ENCODE measurements around the gene CEP55. TPM values are rescaled to one million over a fixed set of nuclear protein-coding genes. Genes with fewer than 3 reads are reported as not detected.

The CEP55 gene
- total and polyA plus RNA-seq, 10 of the 15 experiments (the other 5 are each of a cell fraction or from before 2014, with no cell fraction given), result 14.6 to 83.6 (median 52.0) TPM

DNA sequence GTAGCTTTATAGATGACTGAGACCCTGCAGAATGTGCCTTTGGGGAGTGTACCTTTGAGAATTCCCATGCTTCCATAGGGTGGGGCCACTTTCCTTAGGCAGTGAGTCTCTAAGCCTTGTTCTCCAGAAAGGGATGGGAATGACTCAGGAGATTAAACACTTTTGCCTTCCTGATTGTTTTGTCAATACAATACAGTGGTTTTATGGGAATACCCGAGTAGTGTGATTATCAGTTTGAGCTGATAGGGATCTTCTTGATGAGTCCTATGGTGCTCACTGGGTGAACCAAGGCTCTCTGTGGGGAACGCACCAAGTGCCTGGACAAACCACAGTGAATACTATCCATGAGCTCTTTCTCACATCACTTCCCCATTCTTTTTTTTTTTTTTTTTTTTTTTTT is 20.5 kb upstream of the CEP55 start (continued):
- TF ChIP-seq, protein P1, sequence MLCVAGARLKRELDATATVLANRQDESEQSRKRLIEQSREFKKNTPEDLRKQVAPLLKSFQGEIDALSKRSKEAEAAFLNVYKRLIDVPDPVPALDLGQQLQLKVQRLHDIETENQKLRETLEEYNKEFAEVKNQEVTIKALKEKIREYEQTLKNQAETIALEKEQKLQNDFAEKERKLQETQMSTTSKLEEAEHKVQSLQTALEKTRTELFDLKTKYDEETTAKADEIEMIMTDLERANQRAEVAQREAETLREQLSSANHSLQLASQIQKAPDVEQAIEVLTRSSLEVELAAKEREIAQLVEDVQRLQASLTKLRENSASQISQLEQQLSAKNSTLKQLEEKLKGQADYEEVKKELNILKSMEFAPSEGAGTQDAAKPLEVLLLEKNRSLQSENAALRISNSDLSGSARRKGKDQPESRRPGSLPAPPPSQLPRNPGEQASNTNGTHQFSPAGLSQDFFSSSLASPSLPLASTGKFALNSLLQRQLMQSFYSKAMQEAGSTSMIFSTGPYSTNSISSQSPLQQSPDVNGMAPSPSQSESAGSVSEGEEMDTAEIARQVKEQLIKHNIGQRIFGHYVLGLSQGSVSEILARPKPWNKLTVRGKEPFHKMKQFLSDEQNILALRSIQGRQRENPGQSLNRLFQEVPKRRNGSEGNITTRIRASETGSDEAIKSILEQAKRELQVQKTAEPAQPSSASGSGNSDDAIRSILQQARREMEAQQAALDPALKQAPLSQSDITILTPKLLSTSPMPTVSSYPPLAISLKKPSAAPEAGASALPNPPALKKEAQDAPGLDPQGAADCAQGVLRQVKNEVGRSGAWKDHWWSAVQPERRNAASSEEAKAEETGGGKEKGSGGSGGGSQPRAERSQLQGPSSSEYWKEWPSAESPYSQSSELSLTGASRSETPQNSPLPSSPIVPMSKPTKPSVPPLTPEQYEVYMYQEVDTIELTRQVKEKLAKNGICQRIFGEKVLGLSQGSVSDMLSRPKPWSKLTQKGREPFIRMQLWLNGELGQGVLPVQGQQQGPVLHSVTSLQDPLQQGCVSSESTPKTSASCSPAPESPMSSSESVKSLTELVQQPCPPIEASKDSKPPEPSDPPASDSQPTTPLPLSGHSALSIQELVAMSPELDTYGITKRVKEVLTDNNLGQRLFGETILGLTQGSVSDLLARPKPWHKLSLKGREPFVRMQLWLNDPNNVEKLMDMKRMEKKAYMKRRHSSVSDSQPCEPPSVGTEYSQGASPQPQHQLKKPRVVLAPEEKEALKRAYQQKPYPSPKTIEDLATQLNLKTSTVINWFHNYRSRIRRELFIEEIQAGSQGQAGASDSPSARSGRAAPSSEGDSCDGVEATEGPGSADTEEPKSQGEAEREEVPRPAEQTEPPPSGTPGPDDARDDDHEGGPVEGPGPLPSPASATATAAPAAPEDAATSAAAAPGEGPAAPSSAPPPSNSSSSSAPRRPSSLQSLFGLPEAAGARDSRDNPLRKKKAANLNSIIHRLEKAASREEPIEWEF (IDR thresholded peaks at IDR 0.05; ENCODE audit: insufficient replicate concordance, low read depth, low read length), result no peak
- no peak for TF ChIP-seq ZNF24 (IDR thresholded peaks at IDR 0.05)
- no peak for TF ChIP-seq NR2C2 (IDR thresholded peaks at IDR 0.05; ENCODE audit: borderline replicate concordance, control insufficient read depth, insufficient read length, low read depth)
- TF ChIP-seq ESRRA (IDR thresholded peaks at IDR 0.05; ENCODE audit: low read length), result no peak

DNA sequence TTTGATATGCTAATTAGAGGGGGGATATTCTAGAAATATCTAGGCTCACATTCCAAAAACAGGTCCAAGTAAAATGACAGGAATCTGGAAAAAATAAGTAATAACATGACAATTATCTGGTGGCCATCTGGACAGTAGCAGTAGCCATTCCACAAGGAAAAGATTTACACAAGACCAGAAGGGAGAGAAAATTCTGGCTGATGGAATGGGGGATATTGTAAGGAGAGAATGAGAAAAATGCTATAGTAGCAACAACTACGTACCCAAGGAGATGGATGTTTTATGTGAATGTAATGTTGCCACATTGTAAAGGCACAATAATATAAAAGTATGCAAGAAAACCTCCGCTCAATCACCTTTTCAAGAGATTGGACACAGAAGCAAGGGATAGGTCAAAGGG is 19.7 kb upstream of the CEP55 start:
- no TSS peak for BruUV-seq (replicated peaks)
- peaks cover 0 to 5% of the 10 kb centered on the region in 2 experiments for H3K27me3 ChIP-seq (replicated peaks in 1 of 2; ENCODE audit: control insufficient read depth in 2 of 2, insufficient read depth in 2 of 2, low read length in 1 of 2)
- intact Hi-C loops (cut with micrococcal nuclease; ENCODE audit: unreplicated experiment), result no loop called here
- no peaks in the 10 kb centered on the region for H3K36me3 ChIP-seq (ENCODE audit: control insufficient read depth in 2 of 2, insufficient read depth in 2 of 2, low read length in 1 of 2)
- 54% methylated on average over 2 of the region's 2 CpGs for WGBS (ENCODE audit: insufficient coverage, insufficient replicate concordance, low lambda C conversion rate, missing lambda C conversion rate)
- H3K79me2 ChIP-seq (ENCODE audit: control insufficient read depth, insufficient read depth, low read length), result no peaks in the 10 kb centered on the region
- ChIA-PET CTCF (interaction anchor here (3.2 kb wide), 1 partner anchor 100 kb away, joined by 16 read pairs; no protein-coding TSS in a partner anchor), POLR2A (interaction anchor here (0.6 to 0.7 kb wide), 2 partner anchors 468 to 1817 kb away, joined by 3 to 5 read pairs; no protein-coding TSS in a partner anchor), SMC1A (ENCODE audit: uncharacterized antibody, unreplicated experiment) (interaction anchor here (2.2 kb wide), 1 partner anchor 101 kb away, joined by 9 read pairs; no protein-coding TSS in a partner anchor), RAD21 (ENCODE audit: unreplicated experiment) (interaction anchor here (0.6 to 2.0 kb wide), 3 partner anchors 101 to 156 kb away, joined by 3 to 7 read pairs (median 6); no protein-coding TSS in a partner anchor)
- ATAC-seq, result no peak
- in situ Hi-C loops (cut with MboI), result no loop called here
- FAIRE-seq, result no peak
- no peaks in the 10 kb centered on the region for H4K20me1 ChIP-seq (ENCODE audit: control insufficient read depth, insufficient read depth)
- no peak overlapping the region for H2AFZ ChIP-seq (ENCODE audit: control insufficient read depth, low read depth, low read length)
- H3K4me3 ChIP-seq, result no peak overlapping the region
- no peaks in the 10 kb centered on the region for H3K9me3 ChIP-seq (replicated peaks; ENCODE audit: control insufficient read depth, insufficient read depth, low read length)
- no peak for DNase-seq (ENCODE audit: low read depth, low spot score)
- H3K4me2 ChIP-seq (ENCODE audit: control insufficient read depth, insufficient read depth), result no peak overlapping the region
- no peak for TF ChIP-seq SRF (IDR thresholded peaks at IDR 0.05; ENCODE audit: low read depth in 2 of 2, low read length in 2 of 2)
- TF ChIP-seq NR2C2 (IDR thresholded peaks at IDR 0.05; ENCODE audit: borderline replicate concordance, control insufficient read depth, insufficient read length, low read depth), result no peak
- TF ChIP-seq, protein P2, sequence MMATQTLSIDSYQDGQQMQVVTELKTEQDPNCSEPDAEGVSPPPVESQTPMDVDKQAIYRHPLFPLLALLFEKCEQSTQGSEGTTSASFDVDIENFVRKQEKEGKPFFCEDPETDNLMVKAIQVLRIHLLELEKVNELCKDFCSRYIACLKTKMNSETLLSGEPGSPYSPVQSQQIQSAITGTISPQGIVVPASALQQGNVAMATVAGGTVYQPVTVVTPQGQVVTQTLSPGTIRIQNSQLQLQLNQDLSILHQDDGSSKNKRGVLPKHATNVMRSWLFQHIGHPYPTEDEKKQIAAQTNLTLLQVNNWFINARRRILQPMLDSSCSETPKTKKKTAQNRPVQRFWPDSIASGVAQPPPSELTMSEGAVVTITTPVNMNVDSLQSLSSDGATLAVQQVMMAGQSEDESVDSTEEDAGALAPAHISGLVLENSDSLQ (IDR thresholded peaks at IDR 0.05), result no peak
- TF ChIP-seq, protein P3, sequence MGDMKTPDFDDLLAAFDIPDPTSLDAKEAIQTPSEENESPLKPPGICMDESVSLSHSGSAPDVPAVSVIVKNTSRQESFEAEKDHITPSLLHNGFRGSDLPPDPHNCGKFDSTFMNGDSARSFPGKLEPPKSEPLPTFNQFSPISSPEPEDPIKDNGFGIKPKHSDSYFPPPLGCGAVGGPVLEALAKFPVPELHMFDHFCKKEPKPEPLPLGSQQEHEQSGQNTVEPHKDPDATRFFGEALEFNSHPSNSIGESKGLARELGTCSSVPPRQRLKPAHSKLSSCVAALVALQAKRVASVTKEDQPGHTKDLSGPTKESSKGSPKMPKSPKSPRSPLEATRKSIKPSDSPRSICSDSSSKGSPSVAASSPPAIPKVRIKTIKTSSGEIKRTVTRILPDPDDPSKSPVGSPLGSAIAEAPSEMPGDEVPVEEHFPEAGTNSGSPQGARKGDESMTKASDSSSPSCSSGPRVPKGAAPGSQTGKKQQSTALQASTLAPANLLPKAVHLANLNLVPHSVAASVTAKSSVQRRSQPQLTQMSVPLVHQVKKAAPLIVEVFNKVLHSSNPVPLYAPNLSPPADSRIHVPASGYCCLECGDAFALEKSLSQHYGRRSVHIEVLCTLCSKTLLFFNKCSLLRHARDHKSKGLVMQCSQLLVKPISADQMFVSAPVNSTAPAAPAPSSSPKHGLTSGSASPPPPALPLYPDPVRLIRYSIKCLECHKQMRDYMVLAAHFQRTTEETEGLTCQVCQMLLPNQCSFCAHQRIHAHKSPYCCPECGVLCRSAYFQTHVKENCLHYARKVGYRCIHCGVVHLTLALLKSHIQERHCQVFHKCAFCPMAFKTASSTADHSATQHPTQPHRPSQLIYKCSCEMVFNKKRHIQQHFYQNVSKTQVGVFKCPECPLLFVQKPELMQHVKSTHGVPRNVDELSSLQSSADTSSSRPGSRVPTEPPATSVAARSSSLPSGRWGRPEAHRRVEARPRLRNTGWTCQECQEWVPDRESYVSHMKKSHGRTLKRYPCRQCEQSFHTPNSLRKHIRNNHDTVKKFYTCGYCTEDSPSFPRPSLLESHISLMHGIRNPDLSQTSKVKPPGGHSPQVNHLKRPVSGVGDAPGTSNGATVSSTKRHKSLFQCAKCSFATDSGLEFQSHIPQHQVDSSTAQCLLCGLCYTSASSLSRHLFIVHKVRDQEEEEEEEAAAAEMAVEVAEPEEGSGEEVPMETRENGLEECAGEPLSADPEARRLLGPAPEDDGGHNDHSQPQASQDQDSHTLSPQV (IDR thresholded peaks at IDR 0.05), result no peak
- no peak for TF ChIP-seq WRNIP1 (IDR thresholded peaks at IDR 0.05; ENCODE audit: borderline replicate concordance, low read depth, low read length)
- no peak overlapping the region for H3K27ac ChIP-seq (ENCODE audit: control insufficient read depth, insufficient read depth)
- H3K9ac ChIP-seq (ENCODE audit: control insufficient read depth, insufficient read depth, low read length), result no peak overlapping the region
- no peaks in the 10 kb centered on the region for H3K4me1 ChIP-seq (ENCODE audit: control insufficient read depth, insufficient read depth, low read length)

Measured in GM12878 (cell line).